CD4-positive, alpha-beta T cell treated with Interleukin-1 beta for 1 hour (primary cell): ENCODE data around the gene RBBP8NL.

Experiments used
- DNase-seq, 2 donors: peaks; one replicate each; pipeline ENCODE4 v3.0.0-alpha.2; 2020 to 2022

The RBBP8NL gene

GRCh38 chr20:62461157-62461556, 33.8 kb upstream of the RBBP8NL start:
- no peak for DNase-seq

- no peak for DNase-seq
These were observed 33.3 kb upstream of the RBBP8NL start for GRCh38 chr20:62460678-62461077.

GRCh38 chr20:62459488-62459887, 32.1 kb upstream of the RBBP8NL start:
- no peak for DNase-seq

DNA sequence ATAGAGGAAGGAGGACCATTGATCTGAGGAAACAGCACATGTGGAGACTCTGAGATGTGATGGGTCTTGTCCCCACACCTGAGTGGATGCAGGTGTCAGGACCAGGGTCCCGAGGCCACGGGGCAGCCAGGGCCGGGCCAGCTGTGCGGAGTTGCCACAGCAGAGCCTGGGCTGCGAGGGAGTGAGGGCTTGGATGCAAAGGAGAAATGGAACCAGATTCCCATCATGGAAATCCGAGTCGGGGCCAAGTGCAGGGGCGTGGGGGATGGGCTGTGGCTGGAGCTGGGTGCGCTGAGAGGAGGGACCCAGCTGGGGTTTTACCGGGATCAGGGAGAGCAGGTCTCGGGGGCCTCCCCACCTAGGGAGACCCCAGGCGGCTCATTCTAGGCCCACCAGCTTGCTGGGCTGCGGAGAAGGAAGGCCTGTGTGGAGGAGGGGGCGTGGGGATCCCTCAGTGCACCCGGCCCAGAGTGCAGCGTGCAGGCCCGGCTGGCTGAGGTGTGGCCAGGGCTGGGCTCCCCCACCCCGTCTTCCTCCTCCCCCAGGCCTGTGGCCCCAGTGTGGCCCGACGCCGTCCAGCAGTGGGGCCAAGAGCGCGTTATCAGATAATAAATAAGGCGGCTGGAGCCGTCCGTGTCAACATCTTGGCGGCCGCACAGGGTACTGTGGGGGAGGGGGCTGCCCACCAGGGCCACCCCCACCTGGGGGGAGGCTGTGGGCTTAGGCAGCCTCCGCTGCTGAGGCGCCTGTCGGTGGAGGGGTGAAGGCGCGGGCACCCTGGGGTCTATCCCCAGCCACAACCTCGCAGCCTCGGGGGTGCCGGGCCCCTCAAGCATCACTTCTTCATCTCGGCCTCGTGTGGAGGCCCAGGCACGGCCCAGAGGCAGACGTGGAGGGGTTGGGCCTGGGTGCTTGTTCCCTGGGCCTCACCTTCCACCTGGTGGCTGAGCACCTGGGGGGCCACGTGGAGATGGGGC, 31.2 kb upstream of the RBBP8NL start:
- DNase-seq, result no peak

DNA sequence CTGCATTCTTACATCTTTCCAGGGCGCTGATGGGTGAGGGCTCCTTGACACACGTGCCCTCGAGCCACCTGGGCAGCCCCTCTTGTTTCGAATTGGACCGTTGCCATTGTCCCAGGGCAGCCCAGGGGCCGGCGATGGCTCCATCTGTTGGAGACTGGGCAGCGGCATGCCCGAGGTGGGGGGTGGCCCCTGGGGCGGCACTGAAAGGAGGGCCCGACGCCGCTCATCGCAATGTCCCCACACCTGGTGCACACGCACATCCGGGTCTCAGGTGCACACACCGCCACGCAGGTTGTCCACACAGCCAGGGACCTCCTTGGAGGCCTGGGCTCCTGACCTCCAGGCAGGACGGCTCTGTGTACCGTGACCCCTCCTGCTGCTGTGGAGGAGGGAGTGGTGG, 30.5 kb upstream of the RBBP8NL start:
- no peak for DNase-seq

DNA sequence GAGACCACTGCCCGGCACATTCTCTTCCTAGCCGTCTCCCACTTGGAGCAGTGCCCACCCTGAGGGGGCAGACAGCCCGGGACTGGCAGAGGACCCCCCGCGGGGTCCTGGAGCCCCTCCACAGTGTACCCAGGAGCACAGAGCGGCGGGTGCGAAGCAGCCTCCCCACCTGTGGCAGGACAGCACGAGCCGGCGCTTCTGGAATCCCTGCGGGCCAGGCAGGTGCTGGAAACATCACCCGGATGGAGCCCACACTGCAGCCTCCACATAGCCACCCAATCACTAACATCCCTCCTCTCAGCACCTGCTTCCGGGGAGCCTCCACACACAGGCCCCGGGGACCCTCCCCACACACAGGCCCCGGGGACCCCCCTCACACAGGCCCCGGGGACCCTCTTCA, 29.8 kb upstream of the RBBP8NL start:
- no peak for DNase-seq

DNA sequence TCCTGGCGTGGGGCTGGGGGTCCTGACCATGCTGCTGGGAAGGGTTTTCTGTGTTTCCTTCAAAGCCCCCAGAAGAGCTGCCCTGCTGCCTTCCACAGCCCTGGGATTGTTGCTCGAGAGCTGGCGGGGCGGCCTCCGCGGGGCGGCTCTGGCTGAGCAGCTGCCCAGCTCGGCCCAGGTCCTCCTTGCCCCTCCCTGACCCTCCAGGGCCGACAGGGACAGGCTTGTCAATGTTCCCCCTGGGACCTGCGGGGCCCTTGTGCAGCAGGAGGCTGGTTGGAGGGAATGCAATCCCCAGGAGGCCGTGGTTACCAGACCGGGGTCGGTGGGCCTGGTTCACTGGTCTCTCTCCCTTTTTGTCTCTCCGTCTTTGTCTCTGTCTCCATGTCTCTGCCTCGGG, 28.6 kb upstream of the RBBP8NL start:
- DNase-seq, result no peak

DNA sequence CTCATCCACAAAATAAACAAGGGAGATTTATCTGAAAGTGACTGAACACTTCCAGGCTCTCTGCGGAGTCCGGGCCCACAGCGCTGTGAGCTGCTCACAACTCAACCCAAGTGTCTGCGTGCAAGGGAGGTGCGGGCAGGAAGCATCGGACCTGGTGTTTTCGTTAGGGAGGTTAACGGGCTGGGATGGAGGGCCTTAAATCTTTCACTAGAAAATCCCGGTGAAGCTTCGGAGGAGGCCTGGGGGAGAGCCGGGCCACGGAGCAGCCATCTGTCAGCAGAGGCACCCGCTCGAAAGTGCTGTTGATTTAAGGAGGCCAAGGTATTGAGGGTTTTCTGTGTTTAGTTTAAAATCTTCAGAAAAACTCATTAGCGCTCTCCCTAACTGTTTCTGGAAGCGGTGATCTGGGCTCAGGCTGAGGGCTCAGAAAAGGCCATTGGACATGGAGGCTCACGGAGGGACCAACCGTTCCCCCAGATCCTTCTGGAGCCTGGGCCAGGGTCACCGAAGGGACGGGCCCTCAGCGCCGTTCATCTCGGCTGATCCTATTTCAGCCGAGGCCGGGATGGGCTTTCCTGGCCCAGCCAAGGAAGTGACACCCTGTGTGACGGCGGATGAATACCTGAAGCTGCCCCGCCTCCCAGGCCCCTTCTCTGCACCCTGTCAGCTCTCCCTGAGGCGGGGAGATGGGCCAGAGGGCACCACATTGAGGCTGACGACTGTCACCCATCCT, 27.7 kb upstream of the RBBP8NL start:
- DNase-seq, result no peak

DNA sequence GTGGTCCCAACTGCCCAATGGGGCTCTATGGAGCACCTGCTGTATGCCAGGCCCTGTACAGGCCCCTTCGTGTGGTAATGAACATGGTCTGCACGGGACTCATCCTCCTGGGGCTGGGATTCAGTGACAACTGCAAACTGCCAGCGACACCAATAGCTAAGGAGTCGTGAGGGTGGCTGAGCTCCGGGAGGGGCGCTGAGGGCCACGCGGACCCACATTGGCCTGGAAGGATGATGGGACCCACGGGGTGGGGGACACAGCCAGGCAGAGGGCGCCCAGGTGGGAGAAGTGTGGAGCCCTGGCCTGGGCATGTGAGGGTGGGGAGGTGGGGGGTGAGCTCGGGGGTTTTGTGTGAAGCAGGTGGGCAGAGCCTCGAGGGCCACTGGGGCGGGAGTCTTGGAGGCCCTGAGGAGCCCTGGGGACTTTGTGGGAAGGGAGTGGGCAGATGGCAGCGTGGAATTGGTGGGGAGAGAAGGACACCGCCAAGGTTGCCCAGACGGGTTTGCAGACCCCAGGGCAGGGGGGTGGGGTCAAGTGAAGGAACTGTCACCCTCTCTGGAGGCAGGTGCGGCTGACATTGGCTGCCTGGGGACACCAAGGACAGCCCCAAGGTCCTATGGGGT, 26.0 kb upstream of the RBBP8NL start:
- DNase-seq, result no peak

- DNase-seq, result no peak
These were observed 25.2 kb upstream of the RBBP8NL start for GRCh38 chr20:62452475-62453095.

DNA sequence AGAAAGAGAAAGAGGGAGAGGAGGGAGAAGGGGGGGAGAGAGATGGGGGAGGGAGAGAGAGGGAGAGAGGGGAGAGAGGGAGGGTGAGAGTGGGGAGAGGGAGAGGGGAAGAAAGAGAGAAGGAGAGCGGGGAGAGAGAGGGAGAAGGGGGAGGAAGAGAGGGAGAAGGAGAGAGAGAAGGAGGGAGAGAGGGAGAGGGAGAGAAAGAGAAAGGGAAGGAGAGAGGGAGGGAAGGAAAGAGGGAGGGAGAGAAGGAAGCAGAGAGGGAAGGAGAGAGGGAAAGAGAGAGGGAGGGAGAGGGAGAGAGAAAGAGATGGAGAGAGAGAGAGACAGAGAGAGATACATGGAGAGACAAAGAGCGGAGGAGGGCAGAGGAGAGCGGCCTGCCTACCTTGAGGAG, 24.6 kb upstream of the RBBP8NL start:
- DNase-seq, result no peak

- no peak for DNase-seq
These were observed 23.9 kb upstream of the RBBP8NL start for GRCh38 chr20:62451156-62451767.

- DNase-seq, result no peak
These were observed 22.8 kb upstream of the RBBP8NL start for GRCh38 chr20:62449951-62450691.

GRCh38 chr20:62448788-62449187, 21.4 kb upstream of the RBBP8NL start:
- DNase-seq, result no peak

DNA sequence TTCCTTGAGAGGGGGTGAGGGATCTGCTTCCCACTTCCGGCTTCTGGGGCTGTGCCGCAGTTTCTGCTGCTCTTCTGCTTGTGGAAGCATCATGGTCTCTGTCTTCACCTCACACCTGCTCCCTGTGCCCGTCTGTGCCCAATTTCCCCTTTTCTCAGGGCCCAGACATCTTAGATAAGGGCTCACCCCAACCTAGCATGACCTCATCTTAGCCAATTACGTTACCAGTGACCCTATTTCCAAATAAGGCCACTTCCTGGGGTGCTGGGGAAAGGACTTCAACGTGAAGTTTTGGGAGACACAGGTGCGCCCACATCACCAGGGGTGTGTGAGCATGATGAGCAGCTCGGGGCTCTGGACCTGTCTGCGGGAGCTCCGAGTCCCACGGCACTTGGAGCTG, 20.7 kb upstream of the RBBP8NL start:
- no peak for DNase-seq

- no peak for DNase-seq
These were observed 19.8 kb upstream of the RBBP8NL start for GRCh38 chr20:62446888-62447869.

DNA sequence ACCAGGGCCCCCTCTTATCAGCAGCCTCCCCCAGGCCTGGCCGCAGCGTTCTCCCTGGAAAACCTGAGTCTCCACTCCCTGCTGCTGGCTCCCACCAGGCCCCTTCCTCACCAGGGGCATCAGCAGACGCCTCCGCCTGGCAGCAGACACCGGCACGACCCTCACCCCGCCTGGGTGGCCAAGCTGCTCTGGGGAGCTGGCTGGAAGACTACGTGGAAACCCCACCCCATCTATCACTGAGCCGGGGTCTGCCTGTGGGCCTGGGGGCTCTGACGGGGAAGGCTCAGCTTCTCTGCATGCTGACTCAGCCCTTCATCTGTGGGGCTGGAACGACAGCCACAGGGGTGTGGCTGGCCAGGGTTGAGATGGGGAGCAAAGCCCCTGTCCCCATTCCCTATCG, 19.1 kb upstream of the RBBP8NL start:
- DNase-seq, result no peak

DNA sequence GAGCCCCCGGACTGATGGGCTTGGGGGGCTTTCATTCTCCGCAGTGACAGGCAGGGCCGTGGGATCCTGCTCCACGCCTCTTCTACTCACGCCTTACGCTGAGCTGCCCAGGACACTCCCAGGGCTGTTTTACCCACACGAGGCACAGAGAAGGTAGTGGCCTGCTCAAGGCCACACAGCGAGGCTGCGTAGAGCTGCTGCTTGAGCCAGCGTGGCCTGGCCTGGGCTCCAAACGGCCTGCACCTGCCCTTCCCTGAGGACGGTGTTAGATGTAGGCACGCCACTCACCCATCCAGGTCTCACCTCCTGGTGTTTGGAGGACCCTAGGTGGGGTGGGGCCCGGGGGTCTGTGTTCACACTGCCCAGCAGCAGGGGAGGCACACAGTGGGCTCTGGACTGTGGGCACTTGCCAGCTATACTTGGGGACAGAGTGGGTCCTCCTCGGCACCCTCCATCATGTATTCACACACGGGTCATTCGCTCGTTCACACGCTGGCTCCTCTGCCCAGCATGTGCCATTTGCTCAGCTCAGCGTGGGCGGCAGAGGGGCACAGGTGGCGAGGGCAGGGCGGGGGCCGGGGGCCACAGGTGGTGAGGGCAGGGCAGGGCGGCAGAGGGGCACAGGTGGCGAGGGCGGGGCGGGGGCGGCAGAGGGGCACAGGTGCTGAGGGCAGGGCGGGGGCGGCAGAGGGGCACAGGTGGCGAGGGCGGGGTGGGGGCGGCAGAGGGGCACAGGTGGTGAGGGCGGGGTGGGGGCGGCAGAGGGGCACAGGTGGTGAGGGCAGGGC, 18.4 kb upstream of the RBBP8NL start:
- DNase-seq, result no peak

DNA sequence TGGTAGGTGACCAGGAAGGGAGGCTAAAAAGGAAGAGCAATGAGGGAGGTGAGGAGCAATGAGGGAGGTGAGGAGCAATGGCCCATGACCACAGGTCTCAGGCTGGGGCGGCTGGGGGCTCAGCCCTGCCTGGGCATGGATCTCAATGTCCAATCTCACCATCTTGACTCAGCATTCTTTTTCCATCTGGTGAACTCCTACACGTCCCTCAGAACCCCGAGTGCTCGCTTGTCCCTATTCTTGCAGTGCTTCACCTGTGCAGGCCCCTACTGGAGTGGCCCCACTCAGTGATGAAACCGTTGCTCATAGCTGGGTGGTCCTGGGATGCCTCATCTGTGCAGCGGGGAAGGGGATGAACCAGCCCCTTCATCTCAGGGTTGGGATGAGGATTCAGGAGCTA, 16.9 kb upstream of the RBBP8NL start:
- DNase-seq, result no peak

GRCh38 chr20:62441987-62442539, 14.7 kb upstream of the RBBP8NL start:
- no peak for DNase-seq
